SIG-M5 (cell line): Measurements from ENCODE around the gene TBCA.

ENCODE experiments used
- DNase-seq: peaks from one replicate; lab custom pipeline; 2025; lab: John Stamatoyannopoulos, UW

TBCA gene

GRCh38 chr5:77642738-77643653, 133.1 kb downstream of the TBCA start:
- DNase-seq = no peak

- no peak for DNase-seq
Observed at GRCh38 chr5:77641963-77642737, 134.0 kb downstream of the TBCA start.

DNA sequence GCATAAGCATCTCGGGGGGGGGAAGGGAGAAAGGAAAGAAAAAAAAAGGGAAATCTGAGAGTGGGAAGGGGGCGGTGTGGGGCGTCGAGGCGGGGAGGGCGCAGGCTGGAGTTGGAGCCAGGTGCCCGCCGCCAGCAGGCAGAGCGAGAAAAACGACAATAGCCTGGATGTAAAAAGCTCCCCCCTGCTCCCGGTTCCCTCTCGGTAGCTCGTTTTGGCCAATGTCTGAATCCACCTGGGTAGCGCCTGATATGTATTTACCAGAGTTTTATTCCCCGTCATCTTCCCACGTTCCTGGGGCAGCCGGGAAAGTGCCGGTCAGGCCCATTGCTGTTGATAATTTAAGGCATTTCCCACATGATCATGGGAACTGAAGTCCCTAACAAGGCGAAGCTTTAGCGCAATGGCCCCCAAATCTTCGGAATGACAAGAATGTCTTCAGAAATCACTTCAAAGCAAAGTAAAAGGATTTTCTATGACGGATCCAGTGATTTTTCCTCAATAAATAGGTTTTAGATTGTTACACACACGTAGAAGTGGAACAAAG, 134.7 kb downstream of the TBCA start:
- DNase-seq = no peak
